ENCODE measurements around the gene LANCL2.
"Not testable (repeated sequence)": the region's sequence is repeated elsewhere in the genome, so short reads cannot be mapped to it uniquely, and the experiment has no call there.

LANCL2 gene

GRCh38 chr7:55470261-55470660 is 105.1 kb downstream of the LANCL2 start:
- no peak for DNase-seq (ENCODE audit: low read depth, low spot score)

GRCh38 chr7:55471594-55471993 is 106.5 kb downstream of the LANCL2 start:
- DNase-seq (ENCODE audit: low read depth, low spot score) = not testable (repeated sequence)

- DNase-seq (ENCODE audit: low read depth, low spot score) = not testable (repeated sequence)
Observed at GRCh38 chr7:55472406-55472805, 107.3 kb downstream of the LANCL2 start.

GRCh38 chr7:55472928-55473725 is 108.0 kb downstream of the LANCL2 start:
- DNase-seq (ENCODE audit: low read depth, low spot score) = no peak

GRCh38 chr7:55473932-55474331 is 108.8 kb downstream of the LANCL2 start:
- no peak for DNase-seq (ENCODE audit: low read depth, low spot score)

GRCh38 chr7:55474944-55475854 is 110.1 kb downstream of the LANCL2 start:
- DNase-seq (ENCODE audit: low read depth, low spot score) = no peak

- DNase-seq (ENCODE audit: low read depth, low spot score) = peak; percentile 91
Observed at GRCh38 chr7:55475855-55476803, 111.0 kb downstream of the LANCL2 start.

- DNase-seq (ENCODE audit: low read depth, low spot score) = no peak
Observed at GRCh38 chr7:55476852-55477780, 112.0 kb downstream of the LANCL2 start.

GRCh38 chr7:55477781-55478374 is 112.7 kb downstream of the LANCL2 start:
- DNase-seq (ENCODE audit: low read depth, low spot score) = peak; percentile 45

GRCh38 chr7:55478700-55479099 is 113.6 kb downstream of the LANCL2 start:
- no peak for DNase-seq (ENCODE audit: low read depth, low spot score)

GRCh38 chr7:55481155-55481554 is 116.0 kb downstream of the LANCL2 start:
- no peak for DNase-seq (ENCODE audit: low read depth, low spot score)

GRCh38 chr7:55483046-55483445 is 117.9 kb downstream of the LANCL2 start:
- no peak for DNase-seq (ENCODE audit: low read depth, low spot score)

All from smooth muscle cell of the brain vasculature (primary cell).